ENCODE results near the gene RO60.

DNA sequence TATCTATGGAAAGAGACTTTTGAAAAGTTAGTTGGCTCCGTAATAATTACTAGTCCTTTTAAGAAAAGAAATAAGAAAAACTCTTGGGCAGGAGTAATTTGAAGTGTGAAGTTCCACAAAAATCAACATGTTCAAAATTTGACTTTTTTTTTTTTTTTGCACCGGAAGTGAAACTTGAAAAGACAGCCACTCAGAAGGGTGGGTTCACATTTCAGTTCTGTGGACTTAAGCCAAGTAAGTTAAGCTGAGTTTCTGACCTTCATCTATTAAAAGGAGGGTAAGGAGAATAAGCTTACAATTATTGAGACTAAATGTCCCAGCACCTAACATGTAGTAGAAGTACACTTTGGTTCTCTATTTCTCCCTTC lies 11.0 kb downstream of the RO60 start:
- TF ChIP-seq POLR2A (IDR thresholded peaks at IDR 0.05) (no peak), EP300 (IDR thresholded peaks at IDR 0.05) (no peak)
- TF ChIP-seq, protein P1, sequence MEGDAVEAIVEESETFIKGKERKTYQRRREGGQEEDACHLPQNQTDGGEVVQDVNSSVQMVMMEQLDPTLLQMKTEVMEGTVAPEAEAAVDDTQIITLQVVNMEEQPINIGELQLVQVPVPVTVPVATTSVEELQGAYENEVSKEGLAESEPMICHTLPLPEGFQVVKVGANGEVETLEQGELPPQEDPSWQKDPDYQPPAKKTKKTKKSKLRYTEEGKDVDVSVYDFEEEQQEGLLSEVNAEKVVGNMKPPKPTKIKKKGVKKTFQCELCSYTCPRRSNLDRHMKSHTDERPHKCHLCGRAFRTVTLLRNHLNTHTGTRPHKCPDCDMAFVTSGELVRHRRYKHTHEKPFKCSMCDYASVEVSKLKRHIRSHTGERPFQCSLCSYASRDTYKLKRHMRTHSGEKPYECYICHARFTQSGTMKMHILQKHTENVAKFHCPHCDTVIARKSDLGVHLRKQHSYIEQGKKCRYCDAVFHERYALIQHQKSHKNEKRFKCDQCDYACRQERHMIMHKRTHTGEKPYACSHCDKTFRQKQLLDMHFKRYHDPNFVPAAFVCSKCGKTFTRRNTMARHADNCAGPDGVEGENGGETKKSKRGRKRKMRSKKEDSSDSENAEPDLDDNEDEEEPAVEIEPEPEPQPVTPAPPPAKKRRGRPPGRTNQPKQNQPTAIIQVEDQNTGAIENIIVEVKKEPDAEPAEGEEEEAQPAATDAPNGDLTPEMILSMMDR (IDR thresholded peaks at IDR 0.05): no peak
